ENCODE data around the gene CXXC1.

The CXXC1 gene

GRCh38 chr18:50327983-50328382 lies 40.5 kb upstream of the CXXC1 start:
- Histone ChIP-seq H3K4me2 (ENCODE audit: low read length) (no peak overlapping the region), H3K27me3 (ENCODE audit: control insufficient read depth, insufficient read depth, low read length) (no peaks in the 10 kb centered on the region), H3K9ac (no peak overlapping the region), H3K9me3 (ENCODE audit: control insufficient read depth, low read length) (no peaks in the 10 kb centered on the region), H3K4me1 (peaks cover 27% of the 10 kb centered on the region), H3K36me3 (ENCODE audit: control insufficient read depth, insufficient read depth, low read length) (no peaks in the 10 kb centered on the region), H3K27ac (no peak overlapping the region), H2AFZ (no peak overlapping the region), H3K79me2 (no peaks in the 10 kb centered on the region), H3K4me3 (ENCODE audit: low read depth, low read length) (no peak overlapping the region)
- TF ChIP-seq CTCF (IDR thresholded peaks at IDR 0.05) = no peak

- H3K4me1 ChIP-seq = peaks cover 9% of the 10 kb centered on the region
- no peak overlapping the region for H3K9ac ChIP-seq
- no peak overlapping the region for H3K4me3 ChIP-seq (ENCODE audit: low read depth, low read length)
- TF ChIP-seq CTCF (IDR thresholded peaks at IDR 0.05) = no peak
- no peaks in the 10 kb centered on the region for H3K27me3 ChIP-seq (ENCODE audit: control insufficient read depth, insufficient read depth, low read length)
- H3K4me2 ChIP-seq (ENCODE audit: low read length) = no peak overlapping the region
- H3K79me2 ChIP-seq = no peaks in the 10 kb centered on the region
- H3K36me3 ChIP-seq (ENCODE audit: control insufficient read depth, insufficient read depth, low read length) = no peaks in the 10 kb centered on the region
- H3K27ac ChIP-seq = no peak overlapping the region
- no peak overlapping the region for H2AFZ ChIP-seq
- no peaks in the 10 kb centered on the region for H3K9me3 ChIP-seq (ENCODE audit: control insufficient read depth, low read length)
Observed at GRCh38 chr18:50320719-50321118, 33.2 kb upstream of the CXXC1 start.

- Histone ChIP-seq H3K27ac (no peak overlapping the region), H3K27me3 (ENCODE audit: control insufficient read depth, insufficient read depth, low read length) (no peaks in the 10 kb centered on the region), H3K9ac (no peak overlapping the region)
Observed at GRCh38 chr18:50315100-50315871, 27.8 kb upstream of the CXXC1 start.

GRCh38 chr18:50313873-50314460 lies 26.5 kb upstream of the CXXC1 start:
- Histone ChIP-seq H3K36me3 (ENCODE audit: control insufficient read depth, insufficient read depth, low read length) (no peaks in the 10 kb centered on the region), H3K27ac (peak overlapping the region; percentile 0), H3K4me2 (ENCODE audit: low read length) (no peak overlapping the region), H3K4me1 (peaks cover 21% of the 10 kb centered on the region), H3K4me3 (ENCODE audit: low read depth, low read length) (no peak overlapping the region), H2AFZ (peak overlapping the region; percentile 65), H3K79me2 (no peaks in the 10 kb centered on the region), H3K27me3 (ENCODE audit: control insufficient read depth, insufficient read depth, low read length) (no peaks in the 10 kb centered on the region), H3K9ac (no peak overlapping the region), H3K9me3 (ENCODE audit: control insufficient read depth, low read length) (no peaks in the 10 kb centered on the region)
- TF ChIP-seq CTCF (IDR thresholded peaks at IDR 0.05) = no peak

More at GRCh38 chr18:50315100-50315871, 27.8 kb upstream of the CXXC1 start:
- no peak overlapping the region for H2AFZ ChIP-seq
- no peak overlapping the region for H3K4me2 ChIP-seq (ENCODE audit: low read length)
- no peak overlapping the region for H3K4me3 ChIP-seq (ENCODE audit: low read depth, low read length)
- no peak for TF ChIP-seq CTCF (IDR thresholded peaks at IDR 0.05)
- peaks cover 21% of the 10 kb centered on the region for H3K4me1 ChIP-seq
- H3K36me3 ChIP-seq (ENCODE audit: control insufficient read depth, insufficient read depth, low read length) = no peaks in the 10 kb centered on the region
- no peaks in the 10 kb centered on the region for H3K9me3 ChIP-seq (ENCODE audit: control insufficient read depth, low read length)
- no peaks in the 10 kb centered on the region for H3K79me2 ChIP-seq

Measured in parathyroid adenoma (tissue), 2 donors.